NCI-H2227 (cell line): ENCODE data around the gene SSBP3.

Experiments
- DNase-seq: peaks from one replicate; lab custom pipeline; 2025; ENCODE audit not compliant: unreplicated experiment; lab: John Stamatoyannopoulos, UW

SSBP3 gene

GRCh38 chr1:54191525-54191924 is 214.7 kb downstream of the SSBP3 start:
- DNase-seq = no peak

- DNase-seq = no peak
Observed at GRCh38 chr1:54190526-54190925, 215.7 kb downstream of the SSBP3 start.

GRCh38 chr1:54188291-54188690 is 217.9 kb downstream of the SSBP3 start:
- no peak for DNase-seq

- DNase-seq = no peak
Observed at GRCh38 chr1:54186056-54186455, 220.1 kb downstream of the SSBP3 start.

GRCh38 chr1:54180701-54181360 is 225.4 kb downstream of the SSBP3 start:
- DNase-seq = no peak

- DNase-seq = no peak
Observed at GRCh38 chr1:54178296-54179070, 227.7 kb downstream of the SSBP3 start.

- DNase-seq = no peak
Observed at GRCh38 chr1:54177726-54178125, 228.5 kb downstream of the SSBP3 start.

- no peak for DNase-seq
Observed at GRCh38 chr1:54176621-54177327, 229.4 kb downstream of the SSBP3 start.
